GM18502 (cell line): ENCODE data around the gene PTPRG.
"Not testable (repeated sequence)": the region's sequence is repeated elsewhere in the genome, so short reads cannot be mapped to it uniquely, and the experiment has no call there.

Experiments
- ATAC-seq: cut with Tn5 transposase; IDR thresholded peaks from one replicate; pipeline ENCODE4 v1.9.1; 2021; ENCODE audit warnings: mild to moderate bottlenecking; ENCODE audit not compliant: unreplicated experiment, poor library complexity

PTPRG gene

GRCh38 chr3:61561374-61562041 is at the start of gene PTPRG:
TSS of gene PTPRG (plus strand) at chr3:61561571. CDS start at chr3:61562288, 717 bp downstream.
- peak; percentile 54 for ATAC-seq

- ATAC-seq: peak; percentile 43
These were observed 42.8 kb upstream of the PTPRG start for GRCh38 chr3:61518590-61518989.

GRCh38 chr3:61520966-61521628 is 40.3 kb upstream of the PTPRG start:
- ATAC-seq: peak; percentile 98

- no peak for ATAC-seq
These were observed 39.3 kb upstream of the PTPRG start for GRCh38 chr3:61522060-61522459.

- ATAC-seq: no peak
These were observed 38.7 kb upstream of the PTPRG start for GRCh38 chr3:61522626-61523025.

GRCh38 chr3:61524933-61525332 is 36.4 kb upstream of the PTPRG start:
- ATAC-seq: no peak

- ATAC-seq: no peak
These were observed 35.1 kb upstream of the PTPRG start for GRCh38 chr3:61526308-61526707.

- no peak for ATAC-seq
These were observed 34.4 kb upstream of the PTPRG start for GRCh38 chr3:61527011-61527410.

- peak; percentile 48 for ATAC-seq
These were observed 31.0 kb upstream of the PTPRG start for GRCh38 chr3:61530355-61530754.

- no peak for ATAC-seq
These were observed 29.8 kb upstream of the PTPRG start for GRCh38 chr3:61531528-61531927.

- no peak for ATAC-seq
These were observed 28.5 kb upstream of the PTPRG start for GRCh38 chr3:61532739-61533500.

- no peak for ATAC-seq
These were observed 25.5 kb upstream of the PTPRG start for GRCh38 chr3:61535826-61536225.

GRCh38 chr3:61537366-61537765 is 24.0 kb upstream of the PTPRG start:
- ATAC-seq: no peak

GRCh38 chr3:61538486-61538885 is 22.9 kb upstream of the PTPRG start:
- no peak for ATAC-seq

GRCh38 chr3:61541694-61542093 is 19.7 kb upstream of the PTPRG start:
- ATAC-seq: no peak

- no peak for ATAC-seq
These were observed 15.7 kb upstream of the PTPRG start for GRCh38 chr3:61545716-61546115.

GRCh38 chr3:61547625-61548024 is 13.7 kb upstream of the PTPRG start:
- ATAC-seq: no peak

- not testable (repeated sequence) for ATAC-seq
These were observed 8.7 kb upstream of the PTPRG start for GRCh38 chr3:61552704-61553103.

- no peak for ATAC-seq
These were observed 2.1 kb upstream of the PTPRG start for GRCh38 chr3:61559136-61559731.

- ATAC-seq: peak; percentile 63
These were observed 626 bp upstream of the PTPRG start for GRCh38 chr3:61560517-61561373.
